GM21737 (cell line): ENCODE data around the gene RNF152.
"Not testable (repeated sequence)": the region's sequence is repeated elsewhere in the genome, so short reads cannot be mapped to it uniquely, and the experiment has no call there.

Experiments
- ATAC-seq: cut with Tn5 transposase; IDR thresholded peaks from one replicate; pipeline ENCODE4 v1.9.1; 2021; ENCODE audit warnings: mild to moderate bottlenecking, moderate library complexity; ENCODE audit not compliant: unreplicated experiment

RNF152 gene

GRCh38 chr18:61824733-61825363 is 68.0 kb downstream of the RNF152 start:
- no peak for ATAC-seq

GRCh38 chr18:61823595-61823994 is 69.2 kb downstream of the RNF152 start:
- no peak for ATAC-seq

GRCh38 chr18:61822879-61823278 is 69.9 kb downstream of the RNF152 start:
- ATAC-seq: no peak

- no peak for ATAC-seq
These were observed 71.1 kb downstream of the RNF152 start for GRCh38 chr18:61821748-61822147.

- no peak for ATAC-seq
These were observed 71.9 kb downstream of the RNF152 start for GRCh38 chr18:61820882-61821281.

- ATAC-seq: no peak
These were observed 75.7 kb downstream of the RNF152 start for GRCh38 chr18:61817086-61817485.

GRCh38 chr18:61815885-61816470 is 76.8 kb downstream of the RNF152 start:
- no peak for ATAC-seq

- ATAC-seq: no peak
These were observed 84.5 kb downstream of the RNF152 start for GRCh38 chr18:61808286-61808685.

- ATAC-seq: no peak
These were observed 89.4 kb downstream of the RNF152 start for GRCh38 chr18:61803393-61803792.

GRCh38 chr18:61797696-61798590 is 94.9 kb downstream of the RNF152 start:
- no peak for ATAC-seq

- no peak for ATAC-seq
These were observed 101.8 kb downstream of the RNF152 start for GRCh38 chr18:61791031-61791430.

GRCh38 chr18:61787011-61787670 is 105.7 kb downstream of the RNF152 start:
- not testable (repeated sequence) for ATAC-seq

GRCh38 chr18:61785588-61785987 is 107.2 kb downstream of the RNF152 start:
- no peak for ATAC-seq

GRCh38 chr18:61784834-61785233 is 108.0 kb downstream of the RNF152 start:
- ATAC-seq: no peak

- ATAC-seq: no peak
These were observed 110.3 kb downstream of the RNF152 start for GRCh38 chr18:61782545-61782944.

GRCh38 chr18:61776201-61776600 is 116.6 kb downstream of the RNF152 start:
- ATAC-seq: not testable (repeated sequence)

- no peak for ATAC-seq
These were observed 118.0 kb downstream of the RNF152 start for GRCh38 chr18:61774846-61775245.

- no peak for ATAC-seq
These were observed 120.4 kb downstream of the RNF152 start for GRCh38 chr18:61772293-61772848.

GRCh38 chr18:61771861-61772260 is 120.9 kb downstream of the RNF152 start:
- ATAC-seq: no peak

GRCh38 chr18:61770279-61770678 is 122.5 kb downstream of the RNF152 start:
- ATAC-seq: no peak

- ATAC-seq: no peak
These were observed 126.4 kb downstream of the RNF152 start for GRCh38 chr18:61766266-61766884.
